K562 (cell line): ENCODE results near the gene CPLX3. TPM values are rescaled to one million over a fixed set of nuclear protein-coding genes. Genes with fewer than 3 reads are reported as not detected.
A peak's percentile ranks its signal among the peaks of the same experiment; 100 is the strongest.

Source experiments
- ARNT ChIP-seq, 2 experiments: fragments of 450-650 bp; IDR thresholded peaks; 2 replicates each; pipeline ENCODE4 v1.6.1; 2016; ENCODE audit warnings: mild to moderate bottlenecking in 1 of 2
- ATF4 ChIP-seq: fragments of 450-650 bp; formaldehyde crosslinking; IDR thresholded peaks from 2 replicates; pipeline ENCODE4 v1.4.0; 2022; ENCODE audit warnings: mild to moderate bottlenecking, moderate library complexity
- BCL6 ChIP-seq: fragments of 250-450 bp; sonication (Bioruptor Pico); IDR thresholded peaks from 2 replicates; pipeline ENCODE4 v1.4.0; 2020
- DIDO1 ChIP-seq: fragments of 450-650 bp; IDR thresholded peaks from 2 replicates; pipeline ENCODE4 v1.6.1; 2016; ENCODE audit warnings: low read depth, missing biosample characterization, missing genetic modification characterization
- DMBX1 ChIP-seq: fragments of 250-450 bp; sonication (Bioruptor Pico); IDR thresholded peaks from 2 replicates; pipeline ENCODE4 v1.8.0; 2022; ENCODE audit warnings: inconsistent platforms, mild to moderate bottlenecking, moderate library complexity, borderline replicate concordance
- E2F3 ChIP-seq: fragments of 250-450 bp; sonication (Bioruptor Pico); IDR thresholded peaks from 2 replicates; pipeline ENCODE4 v1.4.0; 2020; ENCODE audit warnings: mild to moderate bottlenecking
- ELF2 ChIP-seq: fragments of 250-450 bp; sonication (Bioruptor Pico); IDR thresholded peaks from 2 replicates; pipeline ENCODE4 v1.5.0; 2021; ENCODE audit warnings: mild to moderate bottlenecking
- ESRRA ChIP-seq: fragments of 450-650 bp; IDR thresholded peaks from 2 replicates; pipeline ENCODE4 v1.6.1; 2014; ENCODE audit warnings: low read depth, mild to moderate bottlenecking, moderate library complexity, borderline replicate concordance
- GMEB1 ChIP-seq: fragments of 250-450 bp; sonication (Bioruptor Pico); IDR thresholded peaks from 2 replicates; pipeline ENCODE4 v1.4.0; 2020; ENCODE audit warnings: mild to moderate bottlenecking
- HMGN3 ChIP-seq: IDR thresholded peaks from 2 replicates; pipeline ENCODE4 v1.6.1; 2011; ENCODE audit warnings: borderline replicate concordance, low read depth, mild to moderate bottlenecking, mixed read lengths, low read length; ENCODE audit not compliant: insufficient read length; ENCODE audit errors: extremely low read depth
- LARP7 ChIP-seq: fragments of 450-650 bp; IDR thresholded peaks from 2 replicates; pipeline ENCODE4 v1.6.1; 2016
- LEF1 ChIP-seq: fragments of 450-650 bp; IDR thresholded peaks from 2 replicates; pipeline ENCODE4 v1.6.1; 2016; ENCODE audit warnings: mild to moderate bottlenecking
- MIER1 ChIP-seq: fragments of 450-650 bp; IDR thresholded peaks from 2 replicates; pipeline ENCODE4 v1.6.1; 2016; ENCODE audit warnings: antibody characterized with exemption, mild to moderate bottlenecking, low read depth
- NEUROD1 ChIP-seq: fragments of 150-350 bp; IDR thresholded peaks from 2 replicates; pipeline ENCODE4 v1.6.1; 2014; ENCODE audit warnings: borderline replicate concordance, low read length, low read depth; ENCODE audit not compliant: partially characterized antibody
- POLR2AphosphoS2 ChIP-seq: IDR thresholded peaks from 2 replicates; pipeline ENCODE4 v1.6.1; 2012; ENCODE audit warnings: low read length, improper control_type of control experiment
- RFX7 ChIP-seq: fragments of 250-450 bp; sonication (Bioruptor Pico); IDR thresholded peaks from 2 replicates; pipeline ENCODE4 v1.5.1; 2021; ENCODE audit warnings: mild to moderate bottlenecking
- SFPQ ChIP-seq: fragments of 200-400 bp; formaldehyde crosslinking; IDR thresholded peaks from 2 replicates; pipeline ENCODE4 v1.6.1; 2017; ENCODE audit warnings: mild to moderate bottlenecking, low read depth, low read length, moderate library complexity
- TAF1 ChIP-seq: IDR thresholded peaks from 2 replicates; pipeline ENCODE4 v1.6.1; 2011; ENCODE audit warnings: mild to moderate bottlenecking, low read length, moderate library complexity; ENCODE audit not compliant: insufficient read depth, control insufficient read depth, severe bottlenecking; ENCODE audit errors: extremely low read depth
- ZKSCAN3 ChIP-seq: fragments of 250-450 bp; sonication (Bioruptor Pico); IDR thresholded peaks from 2 replicates; pipeline ENCODE4 v1.4.0; 2020
- ZNF23 ChIP-seq: fragments of 250-450 bp; sonication (Bioruptor Pico); IDR thresholded peaks from 2 replicates; pipeline ENCODE4 v1.4.0; 2020; ENCODE audit warnings: mild to moderate bottlenecking
- ZNF57 ChIP-seq: fragments of 450-650 bp; formaldehyde crosslinking; IDR thresholded peaks from 2 replicates; pipeline ENCODE4 v1.4.0; 2020; ENCODE audit warnings: mild to moderate bottlenecking, moderate library complexity
- ZNF766 ChIP-seq: fragments of 200-800 bp; sonication (Bioruptor generic); conservative IDR thresholded peaks from 2 replicates; pipeline ENCODE4 v1.6.1; 2016; ENCODE audit warnings: missing genetic modification characterization, missing compliant biosample characterization
- ZNF79 ChIP-seq: fragments of 250-450 bp; sonication (Bioruptor Pico); IDR thresholded peaks from 2 replicates; pipeline ENCODE4 v1.4.0; 2020; ENCODE audit warnings: low read depth, mild to moderate bottlenecking, moderate library complexity
- ZZZ3 ChIP-seq: fragments of 450-650 bp; IDR thresholded peaks from 2 replicates; pipeline ENCODE4 v1.6.1; 2016; ENCODE audit warnings: antibody characterized with exemption, mild to moderate bottlenecking, moderate library complexity
- polyA plus RNA-seq, 8 experiments: library from polyadenylated mRNA; depleted of rRNA in 4 of 8; stranded (reverse) in 5 of 8; unstranded in 3 of 8; fragments of >200 nt; fragmentation: Nextera tagmentation in 2 of 8; fragmentation: Illumina TruSeq in 1 of 8; extraction: Ambion mirVana in 2 of 8; extraction: Trizol in 1 of 8; gene quantifications; 2 replicates each; pipeline versions ENCODE4 v1.2.1 to v1.2.3, GENCODE V29; 2011 to 2014; ENCODE audit warnings: inconsistent platforms in 1 of 8, missing spikeins in 1 of 8
- total RNA-seq, 7 experiments: library from RNA; depleted of rRNA in 6 of 7; stranded (reverse); fragments of >200 nt in 6 of 7; fragmentation: Illumina TruSeq in 2 of 7; extraction: Trizol in 2 of 7; gene quantifications; 2 replicates each; pipeline versions ENCODE4 v1.2.1 to v1.2.3, GENCODE V29; 2011 to 2021; ENCODE audit warnings: low replicate concordance in 1 of 7

The CPLX3 gene
- total and polyA plus RNA-seq, 9 of the 15 experiments (the other 6 are each of a cell fraction or from before 2014, with no cell fraction given) = not detected

- no peak for TF ChIP-seq ZNF23 (CRISPR knock-in tag)
- no peak for TF ChIP-seq SFPQ
- no peak for TF ChIP-seq DMBX1 (CRISPR knock-in tag)
- TF ChIP-seq LARP7 = no peak
- TF ChIP-seq POLR2AphosphoS2 = 0 out of 2 replicates have a peak, but pooled peaks have one; percentile 42
- no peak for TF ChIP-seq ESRRA
- TF ChIP-seq ELF2 (CRISPR knock-in tag) = peak; percentile 95
- TF ChIP-seq DIDO1 (tag) = no peak
- TF ChIP-seq TAF1 = peak; percentile 77
- TF ChIP-seq LEF1 = no peak
- peak; percentile 90 for TF ChIP-seq NEUROD1
- 0 out of 2 replicates have a peak, but pooled peaks have one; percentile 64 for TF ChIP-seq ZZZ3
- no peak for TF ChIP-seq MIER1
- no peak for TF ChIP-seq RFX7 (CRISPR knock-in tag)
- TF ChIP-seq ZNF57 (CRISPR knock-in tag) = no peak
- no peak for TF ChIP-seq ARNT (IDR thresholded peaks at IDR 0.05)
- no peak for TF ChIP-seq ATF4
- TF ChIP-seq E2F3 (CRISPR knock-in tag) = peak; percentile 41; the same call in 1 of the 2 replicates
- peak; percentile 64 for TF ChIP-seq GMEB1 (CRISPR knock-in tag)
- peak; percentile 66 for TF ChIP-seq HMGN3
- TF ChIP-seq BCL6 (CRISPR knock-in tag) = no peak
- no peak for TF ChIP-seq ZNF79
- TF ChIP-seq ZNF766 (CRISPR knock-in tag) = no peak
- TF ChIP-seq ZKSCAN3 (CRISPR knock-in tag) = no peak
Measured at GRCh38 chr15:74873036-74873755, 46.8 kb downstream of the CPLX3 start, which contains the start of gene SCAMP2 (continued).
